Measurements from ENCODE around the gene SPAM1.

GRCh38 chr7:123916240-123916724 lies 8.8 kb upstream of the SPAM1 start:
- no peak for TF ChIP-seq CTCF (IDR thresholded peaks at IDR 0.05 in 8 of 11, conservative IDR thresholded peaks at IDR 0.05 in 3 of 11)
- TF ChIP-seq POLR2A (IDR thresholded peaks at IDR 0.05): no peak
